Stimulated activated CD4-positive, alpha-beta T cell treated with anti-CD3 and anti-CD28 coated beads, Interleukin-12 subunit alpha, Interleukin-12 subunit beta, amount 100 ng/mL, for 48 hours (primary cell): ENCODE results near the gene STXBP4.
"Not testable (repeated sequence)": the region's sequence is repeated elsewhere in the genome, so short reads cannot be mapped to it uniquely, and the experiment has no call there.

Experiments used
- DNase-seq, 3 donors: peaks; one replicate each; pipeline ENCODE4 v3.0.0-alpha.2; 2020; ENCODE audit warnings: low read depth in 2 of 3, low spot score in 1 of 3

The STXBP4 gene

DNA sequence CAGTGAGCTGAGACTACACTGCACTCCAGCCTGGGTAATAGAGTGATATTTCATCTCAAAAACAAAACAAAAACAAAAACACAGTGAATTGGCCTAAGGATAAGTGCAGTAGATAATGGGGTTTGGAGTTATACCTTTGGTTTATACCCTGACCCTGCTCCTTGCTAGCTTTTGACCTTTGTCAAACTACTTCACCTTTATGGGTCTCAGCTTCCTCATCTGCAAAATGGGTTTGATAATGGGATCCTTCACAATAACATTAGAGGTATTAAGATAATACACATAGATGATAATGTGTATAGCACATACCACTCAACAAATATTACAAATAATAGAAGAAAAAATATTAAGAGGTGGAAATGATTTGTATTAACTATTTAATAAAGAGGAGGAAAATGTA is 85.9 kb downstream of the STXBP4 start:
- no peak for DNase-seq

DNA sequence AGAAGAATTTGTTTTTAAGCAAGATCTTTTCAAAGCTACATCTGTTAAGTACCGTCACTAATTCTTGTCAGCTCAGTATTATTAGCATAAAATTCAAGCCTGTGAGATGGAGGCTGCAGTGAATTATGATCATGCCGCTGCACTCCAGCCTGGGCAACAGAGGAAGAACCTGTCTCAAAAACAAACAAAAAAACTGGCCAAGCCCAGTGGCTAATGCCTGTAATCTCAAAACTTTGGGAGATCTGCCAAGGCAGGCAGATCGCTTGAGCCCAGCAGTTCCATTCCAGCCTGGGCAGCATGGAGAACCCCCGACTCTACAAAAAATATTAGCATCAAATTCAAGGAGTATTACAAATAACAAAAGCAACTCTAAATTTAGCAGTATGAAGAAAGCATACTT is 88.0 kb downstream of the STXBP4 start:
- no peak for DNase-seq

DNA sequence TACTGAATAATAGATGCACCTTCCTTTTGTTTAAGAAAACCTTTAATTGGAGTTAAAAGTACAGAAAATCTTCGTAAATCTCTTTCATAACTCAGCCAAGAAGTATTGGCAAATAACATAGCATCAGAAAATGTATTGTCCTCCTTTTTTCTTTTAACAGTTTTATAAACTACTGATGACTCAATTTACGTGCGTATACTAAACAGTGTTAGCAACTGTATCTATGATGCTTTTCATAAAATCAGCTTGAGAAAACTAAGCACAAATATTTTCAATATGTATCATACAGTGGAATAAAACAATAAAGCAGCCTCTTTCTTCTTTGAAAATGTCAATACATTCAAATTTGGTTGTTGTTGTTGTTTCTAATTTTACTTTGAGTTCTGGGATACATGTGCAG is 88.6 kb downstream of the STXBP4 start:
- no peak for DNase-seq

DNA sequence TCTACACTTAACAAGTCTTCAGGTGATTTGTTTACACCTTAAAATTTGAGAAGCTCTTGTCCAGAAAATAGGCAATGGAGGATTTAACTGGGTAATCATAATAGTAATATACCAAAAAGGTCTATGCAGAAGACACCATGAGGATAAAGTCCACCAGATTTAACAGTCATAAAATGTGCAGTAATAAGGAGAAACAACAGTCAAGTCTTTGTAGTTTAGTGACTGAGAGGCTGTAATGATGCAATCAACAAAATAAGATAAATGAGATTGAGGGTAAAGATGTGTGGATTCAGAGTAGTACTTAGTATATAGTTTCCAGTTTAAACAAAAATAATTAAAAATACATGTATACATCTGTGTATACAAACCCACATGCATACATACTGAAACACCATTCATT is 91.2 kb downstream of the STXBP4 start:
- no peak for DNase-seq

DNA sequence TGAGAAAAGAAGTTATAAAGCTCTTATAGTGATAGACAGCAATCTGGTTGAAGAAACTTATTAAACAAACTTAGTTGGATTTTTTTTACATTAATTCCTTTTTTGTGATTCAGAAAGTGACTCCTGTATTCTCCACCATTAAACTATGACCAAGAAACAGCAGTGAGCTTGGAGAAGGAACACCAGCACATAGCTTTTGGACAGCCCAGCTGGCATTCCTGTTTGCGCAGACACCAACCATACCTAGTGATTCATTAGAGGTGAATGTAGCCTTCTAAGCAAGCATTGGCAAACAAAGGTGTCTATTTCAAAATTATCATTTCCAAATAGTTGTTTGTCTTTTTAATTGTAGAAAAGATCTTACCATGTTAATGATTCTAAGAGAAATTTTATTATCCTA is 94.4 kb downstream of the STXBP4 start:
- DNase-seq = no peak

DNA sequence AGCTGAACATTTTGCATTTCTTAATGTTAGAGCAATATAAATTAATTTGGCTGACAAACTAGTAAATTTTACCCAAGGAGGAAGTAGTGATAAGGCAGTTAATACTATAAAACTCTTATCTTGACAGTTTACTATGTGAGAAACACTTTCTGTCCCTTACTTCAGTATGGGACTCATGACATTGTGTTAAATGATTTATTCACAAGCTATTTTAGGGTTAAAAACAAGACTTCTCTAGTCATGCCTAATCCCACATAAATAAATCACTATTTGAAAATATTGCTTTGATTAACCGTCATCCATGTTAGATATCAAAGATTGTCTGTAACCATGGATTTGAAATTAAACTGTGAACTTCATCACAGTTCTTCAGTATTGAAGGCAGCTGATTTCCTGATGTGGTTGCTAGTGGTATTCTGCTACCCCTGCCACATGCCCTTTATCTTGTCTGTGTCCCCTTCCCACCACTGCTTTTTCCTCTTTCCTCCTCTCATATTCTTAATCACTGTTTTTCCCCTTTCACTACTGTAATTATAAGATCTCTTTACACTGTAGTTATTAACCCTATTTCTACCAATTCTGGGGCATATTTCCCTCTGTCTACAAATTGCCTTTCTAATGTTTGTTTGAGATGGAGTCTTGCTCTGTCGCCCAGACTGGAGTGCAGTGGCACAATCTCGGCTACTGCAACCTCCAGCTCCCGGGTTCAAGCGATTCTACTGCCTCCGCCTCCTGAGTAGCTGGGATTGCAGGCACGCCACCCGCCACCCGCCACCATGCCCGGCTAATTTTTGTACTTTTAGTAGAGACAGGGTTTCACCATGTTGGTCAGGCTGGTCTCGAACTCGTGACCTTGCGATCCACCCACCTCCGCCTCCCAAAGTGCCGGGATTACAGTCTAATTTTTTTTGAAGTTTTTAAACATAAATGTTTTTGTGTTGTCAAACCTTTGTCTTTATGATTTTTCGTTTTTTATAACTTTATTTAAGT is 95.6 kb downstream of the STXBP4 start:
- no peak for DNase-seq

DNA sequence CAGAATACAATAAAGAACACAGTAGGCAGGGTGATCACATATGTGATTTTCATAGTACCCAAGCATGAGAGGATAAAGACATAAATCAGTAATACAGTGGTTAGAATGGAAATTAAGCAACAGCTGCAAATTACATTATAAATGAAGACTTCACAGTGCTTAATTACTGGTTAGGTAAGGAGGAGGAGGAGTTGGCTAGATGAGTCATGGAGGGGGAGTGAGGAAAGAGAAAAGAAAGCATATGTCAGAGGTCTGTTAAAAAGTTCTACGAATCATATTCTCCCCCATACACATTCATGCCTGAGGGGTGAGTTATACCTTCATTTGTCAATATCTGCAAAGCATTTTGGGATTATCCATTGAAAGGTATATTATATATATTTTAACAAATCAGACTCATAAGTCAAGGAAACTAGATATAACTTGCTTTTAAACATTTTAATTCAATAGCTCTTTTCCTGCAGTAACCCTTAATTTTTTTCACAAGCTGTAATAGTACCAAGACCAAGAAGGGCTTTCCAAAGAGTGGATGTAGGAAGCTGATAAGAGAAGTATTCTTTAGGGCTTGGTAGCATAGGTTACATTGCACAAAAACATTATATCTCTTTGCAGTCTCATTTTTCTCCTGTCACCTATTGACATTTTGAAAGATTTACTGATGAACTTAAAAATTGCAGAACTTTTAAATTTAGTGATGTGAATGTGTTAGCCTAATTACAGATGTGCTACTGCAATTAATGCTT is 99.3 kb downstream of the STXBP4 start:
- no peak for DNase-seq

DNA sequence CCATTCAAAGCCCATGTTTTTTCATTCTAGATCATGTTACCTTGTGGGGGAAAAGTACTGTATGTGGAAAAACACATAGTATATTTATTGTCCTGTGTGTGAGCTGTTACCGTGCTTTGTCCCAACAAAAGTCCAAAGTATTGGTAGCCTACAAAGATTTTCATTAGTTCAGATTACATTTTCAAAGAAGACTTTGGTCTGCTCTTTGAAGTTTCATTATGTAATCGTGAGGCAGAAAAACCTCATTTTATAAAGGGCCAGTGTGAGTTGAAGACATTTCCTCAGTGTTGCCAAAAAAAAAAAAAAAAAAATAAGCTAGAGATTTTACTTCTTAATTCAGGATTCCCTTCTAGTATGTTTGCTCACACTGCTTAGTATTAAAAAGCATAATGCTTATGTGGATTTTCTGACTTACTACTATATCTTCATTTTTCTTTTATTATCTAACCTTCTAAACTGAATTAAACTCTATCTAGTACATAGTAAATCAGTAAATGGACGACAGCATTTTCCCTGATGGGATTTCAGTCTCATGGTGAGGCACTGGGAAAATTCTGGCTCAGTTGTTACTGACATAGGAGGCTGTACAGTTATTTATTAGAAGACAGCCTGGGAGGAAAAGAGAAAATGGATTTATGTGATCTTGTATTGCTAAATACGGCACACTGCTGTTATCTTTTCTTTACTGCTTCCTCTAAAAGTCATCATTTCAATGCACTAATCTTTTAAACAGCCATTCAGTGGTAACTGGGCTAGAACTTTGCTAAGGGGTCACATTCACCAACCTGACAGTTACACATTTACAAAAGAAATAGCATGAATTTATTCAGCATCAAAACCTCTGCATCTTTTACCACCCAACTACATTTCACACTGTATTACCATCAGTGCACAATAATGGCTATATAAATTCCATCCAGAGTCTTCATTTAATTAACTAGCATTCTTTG is 100.6 kb downstream of the STXBP4 start:
- no peak for DNase-seq

DNA sequence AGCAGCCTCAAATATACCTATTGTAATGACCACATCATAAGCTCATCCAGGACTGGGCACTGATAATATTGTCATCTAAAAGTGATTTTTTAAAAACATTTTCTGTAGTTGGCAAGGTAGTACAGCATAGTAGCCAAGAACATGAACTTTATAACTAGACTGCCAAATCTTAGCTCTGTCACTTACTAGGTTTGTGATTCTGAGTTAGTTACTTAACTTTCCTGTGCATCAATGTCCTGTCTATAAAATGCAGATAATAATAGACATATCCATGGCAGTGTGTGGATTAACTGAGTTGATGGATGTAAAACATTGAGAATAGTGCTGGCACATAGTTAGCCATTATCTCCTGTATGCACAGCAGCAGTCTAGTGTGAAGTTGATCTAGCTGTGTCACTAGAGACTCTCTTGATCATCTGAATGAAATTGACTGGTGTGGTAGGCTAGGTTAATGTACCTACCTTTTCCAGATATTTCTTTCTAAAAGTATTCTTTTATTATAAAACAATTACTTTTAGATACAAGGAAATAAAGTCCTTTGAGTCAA is 101.5 kb downstream of the STXBP4 start:
- DNase-seq = no peak

DNA sequence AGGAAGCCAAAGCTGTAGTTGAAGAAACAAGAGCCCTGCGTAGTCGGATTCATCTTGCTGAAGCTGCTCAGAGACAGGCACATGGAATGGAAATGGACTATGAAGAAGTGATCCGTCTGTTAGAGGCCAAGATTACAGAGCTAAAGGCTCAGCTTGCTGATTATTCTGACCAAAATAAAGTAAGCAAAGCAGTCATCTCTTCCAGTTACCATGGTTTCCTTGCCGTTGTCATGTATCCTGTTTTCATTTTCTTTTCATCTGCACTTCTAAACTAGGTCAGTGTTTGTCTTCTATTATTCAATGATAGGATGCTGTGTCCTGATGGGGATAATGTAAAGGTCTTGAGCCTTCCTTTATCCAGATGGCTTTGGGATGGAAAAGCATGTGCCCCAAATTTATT is 104.3 kb downstream of the STXBP4 start:
- DNase-seq = no peak

DNA sequence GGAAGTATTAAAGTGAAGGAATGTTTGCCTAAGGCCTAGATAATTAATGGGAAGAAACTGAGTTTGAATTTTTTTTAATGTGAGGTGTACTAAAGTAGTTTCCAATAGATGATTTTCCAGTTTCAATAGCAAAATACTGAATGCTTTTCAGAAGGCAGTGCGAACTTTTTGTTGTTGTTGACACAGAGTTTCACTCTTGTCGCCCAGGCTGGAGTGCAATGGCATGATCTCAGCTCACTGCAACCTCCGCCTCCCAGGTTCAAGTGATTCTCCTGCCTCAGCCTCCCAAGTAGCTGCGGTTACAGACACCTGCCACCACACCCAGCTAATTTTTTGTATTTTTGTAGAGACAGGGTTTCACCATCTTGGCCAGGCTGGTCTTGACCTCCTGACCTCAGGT is 104.9 kb downstream of the STXBP4 start:
- DNase-seq = not testable (repeated sequence)

DNA sequence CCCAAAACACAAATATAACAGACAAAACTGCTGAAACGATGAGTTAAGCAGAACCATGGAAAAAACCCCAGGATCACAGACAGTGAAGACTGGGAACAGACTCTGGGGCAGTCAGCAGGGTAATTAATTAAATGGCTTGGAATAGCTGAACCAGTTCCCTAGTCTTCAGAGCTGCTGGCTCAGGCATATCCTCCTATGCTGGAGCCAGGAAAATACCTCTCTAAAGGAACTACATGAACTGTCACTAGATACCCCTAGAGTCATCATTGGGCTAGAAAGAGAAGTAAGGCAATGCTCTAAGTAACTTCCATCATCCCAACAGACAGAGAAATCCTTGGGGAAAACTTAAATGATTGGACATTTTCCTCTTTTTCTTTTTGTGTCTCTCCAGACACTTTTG is 113.0 kb downstream of the STXBP4 start:
- no peak for DNase-seq

DNA sequence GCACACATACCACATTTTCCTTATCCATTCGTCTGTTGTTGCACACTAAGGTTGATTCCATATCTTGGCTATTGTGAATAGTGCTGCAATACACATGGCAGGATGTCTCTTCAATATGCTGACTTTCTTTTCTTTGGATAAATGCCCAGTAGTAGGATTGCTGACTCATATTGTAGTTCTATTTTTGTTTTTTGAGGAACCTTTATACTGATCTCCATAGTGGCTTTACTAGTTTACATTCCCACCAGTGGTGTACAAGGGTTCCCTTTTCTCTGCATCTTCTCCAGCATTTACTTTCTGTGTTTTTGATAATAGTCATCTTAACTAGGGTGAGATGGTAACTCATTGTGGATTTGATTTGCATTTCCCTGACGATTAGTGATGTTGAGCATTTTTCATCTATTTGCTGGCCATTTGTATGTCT is 118.1 kb downstream of the STXBP4 start:
- no peak for DNase-seq

DNA sequence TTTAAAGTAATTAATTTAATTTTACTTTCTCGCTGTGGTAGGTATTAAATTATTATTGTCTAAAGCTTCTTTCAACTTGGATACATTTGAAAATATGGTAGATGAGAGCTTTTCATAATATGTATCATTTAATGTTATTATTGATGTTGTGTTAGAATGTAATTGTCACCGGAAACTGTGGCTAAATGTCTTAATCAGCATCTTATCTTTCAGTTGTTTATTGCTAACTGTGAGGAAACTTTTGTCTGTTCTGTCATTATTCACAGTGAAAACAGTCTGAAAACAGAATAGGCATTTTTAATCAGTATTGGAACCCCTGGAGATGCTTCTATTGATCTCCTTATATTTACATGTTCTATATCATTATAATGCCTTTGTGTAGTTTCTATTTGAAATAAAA is 120.7 kb downstream of the STXBP4 start:
- no peak for DNase-seq

DNA sequence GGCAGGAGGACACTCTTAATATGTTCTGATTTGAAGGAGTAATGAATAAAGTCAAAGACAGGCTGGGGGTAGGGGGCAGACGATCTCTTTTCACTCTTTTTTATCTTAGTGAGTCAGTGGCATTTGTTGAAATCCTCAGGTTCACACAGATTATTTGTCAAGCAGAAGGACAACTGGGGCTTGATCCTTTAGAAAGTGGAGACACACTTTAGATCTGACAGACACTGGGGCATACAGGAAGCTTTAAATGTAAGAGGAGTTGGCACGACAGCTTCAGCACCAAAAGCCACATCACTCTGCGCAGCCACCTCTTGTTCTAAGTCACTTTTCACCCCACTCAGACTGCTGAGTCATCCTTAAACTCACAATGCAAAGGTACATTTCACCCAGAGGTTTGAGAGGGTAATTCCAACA is 121.5 kb downstream of the STXBP4 start:
- DNase-seq = peak; percentile 5 to 13 (median 9)

DNA sequence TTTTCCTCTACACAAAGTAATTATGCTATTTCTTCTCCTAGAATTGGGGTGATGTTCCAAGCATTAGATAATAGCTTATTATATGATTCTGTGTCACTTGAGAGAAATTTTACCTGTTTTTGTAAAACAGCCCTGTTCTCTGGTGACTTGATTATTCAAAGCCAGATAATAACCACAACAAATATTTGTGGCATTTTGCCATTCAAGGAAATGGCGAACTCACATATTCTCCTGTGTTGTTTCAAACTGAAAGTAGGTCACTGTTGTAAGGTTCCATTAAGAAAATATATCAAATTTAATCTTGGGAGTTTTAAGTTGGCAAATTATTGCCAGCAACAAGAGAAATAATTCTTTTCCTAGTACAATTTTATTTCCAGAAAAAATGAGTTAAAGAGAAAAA is 124.8 kb downstream of the STXBP4 start:
- DNase-seq = no peak

DNA sequence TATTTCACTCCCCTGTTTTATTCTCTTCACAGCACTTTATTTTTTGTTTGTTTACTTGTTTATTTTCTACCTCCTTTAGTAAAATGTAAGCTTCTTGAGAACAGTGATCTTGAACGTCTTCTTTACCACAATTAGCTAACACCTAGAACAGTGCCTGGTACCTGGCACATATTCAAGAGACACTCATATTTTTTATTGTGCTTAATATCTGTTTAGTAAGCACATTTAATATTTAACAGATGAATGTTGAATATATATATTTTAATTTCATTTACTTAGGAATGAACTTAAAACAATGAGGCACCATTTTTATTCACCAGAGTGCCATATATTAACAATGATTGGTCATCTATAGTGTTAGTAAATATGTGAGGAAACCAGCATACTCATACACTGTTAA is 130.2 kb downstream of the STXBP4 start:
- DNase-seq = no peak

DNA sequence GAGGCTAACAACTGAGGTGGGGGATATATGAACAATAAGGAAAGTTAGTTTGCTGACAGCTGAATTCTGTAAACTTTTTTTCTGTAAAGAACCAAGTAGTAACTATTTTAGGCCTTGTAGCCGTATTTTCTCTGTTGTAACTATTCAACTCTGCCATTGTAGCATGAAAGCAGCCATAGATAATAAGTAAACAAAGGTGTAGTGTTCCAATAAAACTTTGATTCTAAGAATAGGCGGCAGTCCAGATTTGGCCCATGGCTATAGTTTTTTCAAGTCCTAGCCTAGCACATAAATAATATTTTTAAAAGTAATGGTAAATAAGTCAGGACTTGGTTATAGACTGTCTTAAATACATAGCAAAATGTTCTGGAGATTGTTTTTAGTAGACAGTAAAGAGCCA is 142.0 kb downstream of the STXBP4 start:
- no peak for DNase-seq

DNA sequence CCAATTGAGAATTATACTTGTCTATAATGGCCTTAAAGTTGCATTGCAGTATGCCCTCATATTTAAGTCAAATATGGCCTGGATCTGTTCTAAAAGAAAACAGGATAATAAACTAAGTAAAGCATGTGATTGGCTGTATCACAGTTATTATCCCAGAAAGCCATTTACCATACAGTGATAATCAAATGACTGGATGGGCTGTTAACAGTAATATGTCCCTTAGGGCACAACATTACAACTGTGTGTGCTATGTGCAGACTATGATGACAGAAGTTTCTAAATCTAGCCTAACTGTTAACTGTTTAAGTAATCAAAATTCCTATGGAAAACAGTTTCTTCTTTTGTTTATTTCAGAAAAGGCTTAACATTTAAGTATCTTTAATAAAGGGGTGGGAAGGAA is 145.7 kb downstream of the STXBP4 start:
- no peak for DNase-seq

DNA sequence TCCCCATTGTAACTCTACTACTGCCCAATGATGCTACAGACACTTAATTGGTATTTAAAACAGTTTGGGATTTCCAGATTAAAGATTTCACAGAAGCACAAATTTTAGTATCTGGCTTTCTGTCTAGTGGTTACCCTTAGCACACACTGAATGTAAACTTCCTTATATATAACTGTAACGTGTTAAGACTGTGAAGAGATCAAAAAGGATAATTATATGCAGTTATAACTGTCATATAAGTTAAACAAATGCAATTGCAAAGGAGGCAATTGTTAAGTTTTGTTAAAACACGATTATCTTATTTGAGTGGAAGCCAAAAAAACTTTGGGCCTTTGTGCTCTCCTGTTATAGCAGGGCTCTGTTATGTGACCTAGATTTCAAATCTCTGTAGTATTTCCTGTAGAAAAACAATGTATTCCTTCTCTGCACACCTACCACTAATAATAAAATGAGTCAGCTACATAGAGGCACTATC is 147.9 kb downstream of the STXBP4 start:
- DNase-seq = no peak

DNA sequence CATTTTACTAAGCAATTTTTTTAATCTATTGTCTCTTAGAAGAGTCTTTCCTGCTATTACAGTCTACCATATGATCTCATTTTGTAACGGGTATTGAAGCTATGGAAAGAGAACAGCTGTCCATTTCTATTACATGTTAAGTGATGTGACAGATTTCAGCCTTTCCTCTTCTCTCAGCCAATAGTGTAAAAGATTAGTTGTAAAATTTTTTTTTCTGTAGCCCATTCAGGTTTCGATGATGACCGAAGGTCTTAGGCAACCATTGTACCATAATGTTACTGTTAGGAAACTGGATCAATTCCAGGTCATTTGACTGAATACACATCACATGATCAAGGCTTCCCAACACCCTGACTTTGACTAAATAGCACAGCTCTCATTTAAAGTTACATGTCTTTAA is 148.6 kb downstream of the STXBP4 start:
- no peak for DNase-seq
